H1 (cell line): ENCODE data around the gene KHSRP. TPM values are rescaled to one million over a fixed set of nuclear protein-coding genes. Genes with fewer than 3 reads are reported as not detected.

Source experiments
- CTCF ChIA-PET: fragments of 300-600 bp; sonication (Branson Sonifier 250); formaldehyde crosslinking; loops from one replicate; lab custom pipeline; 2021; ENCODE audit not compliant: partially characterized antibody; lab: Charles Lee
- POLR2A ChIA-PET: fragments of 300-600 bp; sonication (Branson Sonifier 250); formaldehyde crosslinking; loops from one replicate; lab custom pipeline; 2021; ENCODE audit warnings: inconsistent platforms; ENCODE audit not compliant: partially characterized antibody; lab: Charles Lee
- DNase-seq, 2 experiments: peaks; one replicate each; pipeline versions ENCODE4 v3.0.0 to v3.0.0-alpha.2; 2010 to 2022; ENCODE audit warnings: low spot score in 2 of 2, low read depth in 1 of 2, mixed read lengths in 1 of 2
- FAIRE-seq: peaks from 2 replicates; lab custom pipeline; 2011; peaks lifted over from hg19 to GRCh38; lab: Jason Lieb, UNC
- H2AFZ ChIP-seq: 2 replicates; pipeline ENCODE4 v1.8.1; 2012; ENCODE audit warnings: low read length, inconsistent platforms
- H2AK5ac ChIP-seq: 2 replicates; pipeline ENCODE4 v1.6.1; 2013; ENCODE audit warnings: low read depth, low read length
- H2BK120ac ChIP-seq: replicated peaks from 2 replicates; pipeline ENCODE3; 2013; ENCODE audit warnings: low read depth, low read length, inconsistent platforms
- H2BK12ac ChIP-seq: 2 replicates; pipeline ENCODE4 v1.6.1; 2013; ENCODE audit warnings: low read depth, low read length
- H2BK15ac ChIP-seq: 2 replicates; pipeline ENCODE4 v1.6.1; 2013; ENCODE audit warnings: low read length
- H2BK20ac ChIP-seq: 2 replicates; pipeline ENCODE4 v1.6.1; 2013; ENCODE audit warnings: low read length
- H2BK5ac ChIP-seq: 2 replicates; pipeline ENCODE4 v1.6.1; 2013; ENCODE audit warnings: low read depth, low read length
- H3K14ac ChIP-seq: 2 replicates; pipeline ENCODE4 v1.6.1; 2013; ENCODE audit warnings: inconsistent platforms; ENCODE audit not compliant: insufficient read length
- H3K18ac ChIP-seq: 2 replicates; pipeline ENCODE4 v1.6.1; 2013; ENCODE audit warnings: low read length; ENCODE audit errors: extremely low read depth
- H3K23ac ChIP-seq: 2 replicates; pipeline ENCODE4 v1.6.1; 2013; ENCODE audit warnings: inconsistent platforms; ENCODE audit not compliant: insufficient read length
- H3K23me2 ChIP-seq: 2 replicates; pipeline ENCODE4 v1.6.1; 2013; ENCODE audit warnings: low read depth, low read length
- H3K27ac ChIP-seq: 2 replicates; pipeline ENCODE4 v1.6.1; 2011; ENCODE audit warnings: low read depth, low read length, inconsistent platforms
- H3K27me3 ChIP-seq, 4 experiments: replicated peaks in 1 of 4; 1 replicate in 1 of 4; 2 replicates in 3 of 4; pipeline versions ENCODE4 v1.6.1 to v1.8.1; 2011 to 2013; ENCODE audit warnings: low read length in 3 of 4, mild to moderate bottlenecking in 3 of 4, inconsistent platforms in 2 of 4, mixed read lengths in 2 of 4, moderate library complexity in 1 of 4; ENCODE audit not compliant: control insufficient read depth in 3 of 4, insufficient read depth in 3 of 4; ENCODE audit errors: extremely low read depth in 1 of 4
- H3K36me3 ChIP-seq, 4 experiments: 2 replicates each; pipeline versions ENCODE4 v1.6.1 to v1.8.1; 2011 to 2013; ENCODE audit warnings: mild to moderate bottlenecking in 4 of 4, low read length in 3 of 4, moderate library complexity in 2 of 4, control low read depth in 1 of 4, inconsistent platforms in 1 of 4; ENCODE audit not compliant: insufficient read depth in 4 of 4, control insufficient read depth in 2 of 4
- H3K4ac ChIP-seq: replicated peaks from 2 replicates; pipeline ENCODE3; 2013; ENCODE audit warnings: low read length, low read depth, mixed read lengths, inconsistent platforms; ENCODE audit not compliant: insufficient read length
- H3K4me1 ChIP-seq, 4 experiments: replicated peaks in 1 of 4; 1 replicate in 1 of 4; 2 replicates in 3 of 4; pipeline versions ENCODE4 v1.6.1 to v1.8.1; 2011 to 2013; ENCODE audit warnings: low read length in 3 of 4, inconsistent platforms in 2 of 4, mixed read lengths in 1 of 4; ENCODE audit not compliant: insufficient read depth in 4 of 4, control insufficient read depth in 3 of 4
- H3K4me2 ChIP-seq, 2 experiments: 2 replicates each; pipeline versions ENCODE4 v1.6.1 to v1.8.1; 2011 to 2013; ENCODE audit warnings: low read depth in 2 of 2, low read length in 2 of 2, control low read depth in 1 of 2, inconsistent platforms in 1 of 2, mild to moderate bottlenecking in 1 of 2; ENCODE audit not compliant: insufficient read depth in 1 of 2
- H3K4me3 ChIP-seq, 4 experiments: fragments of 200-600, 300-600 bp in 1 of 4; sonication (generic), shearing (Covaris generic), sonication (Bioruptor Twin) in 1 of 4; 2 replicates each; pipeline versions ENCODE4 v1.5.1 to v1.8.1; 2011 to 2016; ENCODE audit warnings: low read length in 4 of 4, low read depth in 3 of 4, control low read depth in 2 of 4, inconsistent platforms in 2 of 4, mild to moderate bottlenecking in 2 of 4, mixed read lengths in 1 of 4, moderate library complexity in 1 of 4; ENCODE audit not compliant: insufficient read depth in 2 of 4; ENCODE audit errors: extremely low read depth in 1 of 4
- H3K56ac ChIP-seq: replicated peaks from 2 replicates; pipeline ENCODE3; 2013; ENCODE audit warnings: low read depth, mild to moderate bottlenecking, mixed read lengths, low read length, inconsistent platforms; ENCODE audit not compliant: insufficient read length
- H3K79me1 ChIP-seq: 2 replicates; pipeline ENCODE4 v1.6.1; 2013; ENCODE audit warnings: low read depth, low read length, control low read depth
- H3K79me2 ChIP-seq, 2 experiments: 2 replicates each; pipeline versions ENCODE4 v1.6.1 to v1.8.1; 2012 to 2013; ENCODE audit warnings: low read length in 2 of 2, mild to moderate bottlenecking in 2 of 2, inconsistent platforms in 1 of 2; ENCODE audit not compliant: insufficient read depth in 2 of 2, control insufficient read depth in 1 of 2
- H3K9ac ChIP-seq, 4 experiments: replicated peaks in 1 of 4; 1 replicate in 1 of 4; 2 replicates in 3 of 4; pipeline versions ENCODE4 v1.6.1 to v1.8.1; 2011 to 2013; ENCODE audit warnings: low read depth in 3 of 4, low read length in 3 of 4, control low read depth in 2 of 4, mild to moderate bottlenecking in 2 of 4, moderate library complexity in 2 of 4, inconsistent platforms in 1 of 4; ENCODE audit errors: extremely low read depth in 1 of 4
- H3K9me3 ChIP-seq, 2 experiments: 2 replicates each; pipeline versions ENCODE4 v1.6.1 to v1.8.1; 2012 to 2013; ENCODE audit warnings: mild to moderate bottlenecking in 2 of 2, moderate library complexity in 2 of 2, control low read depth in 1 of 2, inconsistent platforms in 1 of 2, low read depth in 1 of 2, low read length in 1 of 2, mixed read lengths in 1 of 2; ENCODE audit not compliant: insufficient read depth in 2 of 2
- H4K20me1 ChIP-seq, 2 experiments: replicated peaks in 1 of 2; 2 replicates each; pipeline versions ENCODE3 to v1.8.1; 2011 to 2013; ENCODE audit warnings: inconsistent platforms in 2 of 2, low read length in 2 of 2, mild to moderate bottlenecking in 1 of 2; ENCODE audit not compliant: insufficient read depth in 2 of 2, control insufficient read depth in 1 of 2
- H4K5ac ChIP-seq: 2 replicates; pipeline ENCODE4 v1.6.1; 2013; ENCODE audit warnings: low read length, low read depth, mixed read lengths, inconsistent platforms; ENCODE audit not compliant: insufficient read length
- H4K8ac ChIP-seq: 2 replicates; pipeline ENCODE4 v1.8.0; 2013; ENCODE audit warnings: mild to moderate bottlenecking, moderate library complexity, low read length, inconsistent platforms; ENCODE audit not compliant: insufficient read depth; ENCODE audit errors: extremely low read depth
- H4K91ac ChIP-seq: replicated peaks from 2 replicates; pipeline ENCODE3; 2013; ENCODE audit warnings: low read length, mixed read lengths, inconsistent platforms; ENCODE audit not compliant: insufficient read length
- CEBPB ChIP-seq: IDR thresholded peaks from 2 replicates; pipeline ENCODE4 v1.6.1; 2012; ENCODE audit warnings: low read depth, low read length
- WGBS, 2 experiments: shearing (Covaris generic) in 1 of 2; methylation state at CpG; one replicate each; pipeline versions ENCODE4 v1.1.6 to v1.1.7; 2013 to 2015; ENCODE audit warnings: low lambda C conversion rate in 2 of 2, mixed read lengths in 2 of 2, inconsistent platforms in 1 of 2, low coverage in 1 of 2, missing lambda C conversion rate in 1 of 2; ENCODE audit not compliant: insufficient replicate concordance in 2 of 2, insufficient coverage in 1 of 2, insufficient read length in 1 of 2; ENCODE audit errors: extremely low coverage in 1 of 2, missing lambda C conversion rate in 1 of 2; 5-methylcytosine and 5-hydroxymethylcytosine counted together
- polyA plus RNA-seq, 7 experiments: library from polyadenylated mRNA; depleted of rRNA in 3 of 7; stranded (reverse) in 5 of 7; unstranded in 2 of 7; fragments of >200 nt in 5 of 7; fragments of 200-250 nt in 2 of 7; gene quantifications; 1 replicate in 5 of 7; 2 replicates in 1 of 7; 4 replicates in 1 of 7; pipeline versions ENCODE4 v1.2.1 to v1.2.3, GENCODE V29; 2011 to 2013; ENCODE audit warnings: missing spikeins in 2 of 7, mixed read lengths in 2 of 7
- total RNA-seq: library from RNA; stranded (reverse); fragmentation: NEBNext Ultra II Directional; extraction: Animal tissue kit (Norgen Biotek cat#: 25700); gene quantifications from 2 replicates; pipeline ENCODE4 v1.2.1, GENCODE V29; 2021

Gene KHSRP
- total and polyA plus RNA-seq, 2 of the 8 experiments (the other 6 are each of a cell fraction or from before 2014, with no cell fraction given), result 143 to 573 TPM

DNA sequence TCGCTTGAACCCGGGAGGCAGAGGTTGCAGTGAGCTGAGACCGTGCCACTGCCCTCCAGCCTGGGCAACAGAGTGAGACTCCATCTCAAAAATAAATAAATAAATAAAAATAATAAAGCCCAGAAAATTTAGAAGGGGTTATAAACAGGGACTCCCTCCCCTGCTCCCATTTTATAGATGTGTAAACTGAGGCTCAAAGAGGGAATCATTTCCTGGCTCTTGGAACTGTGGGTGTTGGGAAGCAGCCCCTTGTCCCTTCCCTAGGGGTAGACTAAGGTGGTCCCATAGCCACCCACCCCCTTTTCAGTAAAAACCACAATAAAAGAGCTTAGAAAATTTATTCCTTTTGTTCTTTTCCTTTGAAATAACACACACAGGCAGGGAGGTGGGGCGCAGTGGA is 15.1 kb upstream of the KHSRP start:
- Histone ChIP-seq H3K9me3 (no peaks in the 10 kb centered on the region), H3K23me2 (no peaks in the 10 kb centered on the region), H3K4me1 (no peaks in the 10 kb centered on the region), H2BK20ac (no peak overlapping the region), H3K36me3 (no peaks in the 10 kb centered on the region), H2AFZ (no peak overlapping the region), H4K20me1 (no peaks in the 10 kb centered on the region), H4K91ac (no peak overlapping the region), H2BK12ac (no peak overlapping the region), H3K14ac (no peak overlapping the region), H2BK15ac (no peak overlapping the region), H3K23ac (no peak overlapping the region), H3K79me1 (no peaks in the 10 kb centered on the region), H3K27ac (no peak overlapping the region), H4K5ac (no peak overlapping the region), H3K4ac (no peak overlapping the region), H2AK5ac (no peak overlapping the region), H3K79me2 (no peaks in the 10 kb centered on the region), H3K4me2 (no peak overlapping the region), H2BK120ac (no peak overlapping the region), H3K56ac (no peak overlapping the region), H3K4me3 (no peak overlapping the region), H3K18ac (no peak overlapping the region), H3K9ac (no peak overlapping the region), H4K8ac (no peak overlapping the region), H3K27me3 (no peaks in the 10 kb centered on the region), H2BK5ac (no peak overlapping the region)
- DNase-seq (no peak), FAIRE-seq (no peak)
- CTCF ChIA-PET, result interaction anchor here (1.2 kb wide), 1 partner anchor 12 kb away, joined by 5 read pairs; no protein-coding TSS in a partner anchor
- POLR2A ChIA-PET, result interaction anchor here (1.8 kb wide), 1 partner anchor 16 kb away, joined by 3 read pairs; no protein-coding TSS in a partner anchor
- 88% methylated on average over 4 of the region's 4 CpGs; no CpG with 5 or more reads in 1 of the 2 experiments for WGBS, 2 experiments
- no peak for TF ChIP-seq CEBPB
